Measurements from ENCODE around the gene LDB3.

LDB3 gene

DNA sequence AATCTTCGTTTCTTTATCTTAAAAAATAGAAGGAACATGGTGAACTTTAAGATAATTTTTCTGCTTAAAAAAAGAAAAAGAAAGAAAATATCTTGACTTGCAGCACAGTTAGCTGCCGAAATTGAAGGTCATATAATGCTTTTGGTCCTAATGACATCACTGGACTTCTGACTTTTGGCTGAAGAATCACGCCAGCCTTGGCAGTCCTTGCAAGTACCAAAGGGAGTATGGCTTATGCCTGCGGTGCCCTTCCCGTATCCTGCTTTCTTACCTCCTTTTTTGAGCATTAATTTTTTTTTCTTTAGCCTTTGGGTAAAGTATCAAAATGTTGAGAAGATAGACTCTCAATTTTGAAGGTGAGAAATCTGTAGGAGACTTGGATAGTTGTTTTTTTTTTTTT lies 95.1 kb downstream of the LDB3 start:
- no peak overlapping the region for H3K4me3 ChIP-seq (ENCODE audit: low read length)
- TF ChIP-seq ZNF274 (IDR thresholded peaks at IDR 0.05; ENCODE audit: low read depth, low read length): no peak

DNA sequence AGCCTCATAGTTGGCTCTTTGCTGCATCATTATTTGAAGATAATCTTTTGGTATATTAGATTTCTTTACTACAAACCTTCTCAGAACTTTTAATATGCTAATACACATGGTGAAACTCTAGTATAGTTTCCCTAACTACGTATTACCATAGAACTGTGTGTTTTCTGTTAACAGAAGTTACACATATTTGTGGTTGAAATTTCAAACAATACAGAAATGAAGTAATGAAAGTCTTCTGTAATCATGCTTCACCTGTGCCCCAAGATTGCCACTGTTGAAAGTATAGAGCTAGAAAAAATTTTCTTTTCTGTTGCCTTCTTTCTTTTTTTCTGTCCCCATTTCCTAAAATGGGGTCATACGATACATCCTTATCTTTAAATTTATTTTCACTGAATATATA lies 97.2 kb downstream of the LDB3 start:
- no peak overlapping the region for H3K4me3 ChIP-seq (ENCODE audit: low read length)
- TF ChIP-seq ZNF274 (IDR thresholded peaks at IDR 0.05; ENCODE audit: low read depth, low read length): no peak

DNA sequence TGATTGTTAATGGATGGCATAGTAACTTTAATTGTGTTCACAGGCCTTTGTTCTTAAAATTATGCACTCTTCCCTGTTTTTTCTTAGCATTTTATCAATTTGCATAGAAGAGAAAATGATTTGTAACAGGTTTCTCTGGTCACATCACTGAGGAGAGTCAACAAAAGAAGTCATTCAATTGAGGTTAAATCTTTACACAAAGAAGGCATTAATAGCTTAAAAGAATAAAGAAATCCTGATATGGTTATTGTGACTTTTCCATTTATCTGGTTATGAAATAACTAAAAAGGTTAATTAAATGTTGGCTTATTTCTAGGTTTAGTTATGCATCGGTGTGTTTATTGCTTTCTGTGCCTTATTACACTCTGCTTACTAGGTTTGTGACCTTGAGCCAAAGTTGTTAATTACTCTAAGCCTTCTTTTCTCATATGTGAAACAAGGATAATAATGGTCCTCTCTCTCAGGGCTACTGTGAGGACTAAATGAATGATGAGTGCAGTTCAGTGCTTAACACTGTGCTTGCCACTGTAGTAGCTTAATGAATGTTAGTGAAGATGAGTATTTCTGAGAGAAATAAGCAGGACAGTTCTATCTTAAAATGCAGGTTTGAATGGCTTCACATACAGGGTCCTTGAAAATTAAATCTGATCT lies 100.2 kb downstream of the LDB3 start:
- no peak overlapping the region for H3K4me3 ChIP-seq (ENCODE audit: low read length)
- no peak for TF ChIP-seq ZNF274 (IDR thresholded peaks at IDR 0.05; ENCODE audit: low read depth, low read length)

DNA sequence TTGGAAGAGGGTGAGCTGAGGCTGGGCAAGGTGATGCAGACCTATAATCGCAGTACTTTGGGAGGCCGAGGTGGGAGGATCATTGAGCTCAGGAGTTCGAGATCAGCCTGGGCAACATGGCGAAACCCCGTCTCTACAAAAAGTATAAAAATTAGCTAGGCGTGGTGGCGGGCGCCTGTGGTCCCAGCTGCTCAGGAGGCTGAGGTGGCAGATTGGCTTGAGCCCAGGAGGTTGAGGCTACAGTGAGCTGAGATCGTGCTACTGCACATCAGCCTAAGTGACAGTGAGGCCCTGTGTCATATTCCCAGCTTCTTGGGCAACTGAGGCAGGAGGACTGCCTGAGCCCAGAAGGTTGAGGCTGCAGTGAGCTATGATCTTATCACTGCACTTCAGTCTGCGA lies 101.7 kb downstream of the LDB3 start:
- no peak for TF ChIP-seq ZNF274 (IDR thresholded peaks at IDR 0.05; ENCODE audit: low read depth, low read length)
- H3K4me3 ChIP-seq (ENCODE audit: low read length): no peak overlapping the region

DNA sequence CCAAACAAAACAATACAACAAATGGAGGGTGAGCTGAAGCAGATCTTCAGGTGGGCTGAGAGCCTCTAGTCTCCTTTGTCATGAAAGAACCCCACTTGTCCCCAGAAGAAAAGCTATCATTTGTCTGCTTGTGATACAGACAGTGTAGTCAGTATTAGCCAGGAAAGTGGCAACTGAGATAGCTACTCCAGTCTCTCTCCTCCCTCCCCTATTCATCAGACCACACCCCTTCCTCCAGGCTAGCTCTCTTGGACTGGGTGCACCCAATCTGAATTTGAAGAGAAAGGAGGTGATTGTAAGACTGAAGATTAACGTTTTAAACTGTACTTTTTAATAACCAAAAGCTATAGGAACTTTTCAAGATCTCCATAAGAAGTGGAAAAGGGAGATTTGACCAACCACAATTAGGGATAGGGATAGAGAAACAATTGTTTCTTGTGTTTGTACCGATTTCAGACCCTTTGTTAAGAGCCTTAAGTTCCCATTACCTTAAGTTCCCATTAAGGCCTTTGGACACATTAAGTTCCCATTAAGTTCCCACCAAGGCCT lies 102.2 kb downstream of the LDB3 start:
- H3K4me3 ChIP-seq (ENCODE audit: low read length): no peak overlapping the region
- TF ChIP-seq ZNF274 (IDR thresholded peaks at IDR 0.05; ENCODE audit: low read depth, low read length): no peak

DNA sequence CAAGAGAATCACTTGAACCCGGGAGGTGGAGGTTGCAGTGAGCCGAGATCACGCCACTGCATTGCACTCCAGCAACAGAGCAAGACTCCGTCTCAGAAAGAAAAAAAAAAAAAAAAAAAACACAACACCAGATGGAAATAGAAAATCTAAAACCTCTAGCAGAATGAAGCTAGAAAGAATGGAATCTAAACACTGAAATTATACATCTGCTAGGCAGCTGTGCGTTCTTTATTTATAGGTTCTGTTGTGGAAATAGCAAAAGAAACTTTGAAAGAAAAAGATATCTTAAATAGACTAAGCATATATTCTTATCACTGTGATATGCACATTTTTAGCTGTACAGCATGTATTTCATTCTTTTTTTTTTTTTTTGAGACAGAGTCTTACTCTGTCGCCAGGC lies 105.2 kb downstream of the LDB3 start:
- no peak for TF ChIP-seq ZNF274 (IDR thresholded peaks at IDR 0.05; ENCODE audit: low read depth, low read length)
- no peak overlapping the region for H3K4me3 ChIP-seq (ENCODE audit: low read length)

DNA sequence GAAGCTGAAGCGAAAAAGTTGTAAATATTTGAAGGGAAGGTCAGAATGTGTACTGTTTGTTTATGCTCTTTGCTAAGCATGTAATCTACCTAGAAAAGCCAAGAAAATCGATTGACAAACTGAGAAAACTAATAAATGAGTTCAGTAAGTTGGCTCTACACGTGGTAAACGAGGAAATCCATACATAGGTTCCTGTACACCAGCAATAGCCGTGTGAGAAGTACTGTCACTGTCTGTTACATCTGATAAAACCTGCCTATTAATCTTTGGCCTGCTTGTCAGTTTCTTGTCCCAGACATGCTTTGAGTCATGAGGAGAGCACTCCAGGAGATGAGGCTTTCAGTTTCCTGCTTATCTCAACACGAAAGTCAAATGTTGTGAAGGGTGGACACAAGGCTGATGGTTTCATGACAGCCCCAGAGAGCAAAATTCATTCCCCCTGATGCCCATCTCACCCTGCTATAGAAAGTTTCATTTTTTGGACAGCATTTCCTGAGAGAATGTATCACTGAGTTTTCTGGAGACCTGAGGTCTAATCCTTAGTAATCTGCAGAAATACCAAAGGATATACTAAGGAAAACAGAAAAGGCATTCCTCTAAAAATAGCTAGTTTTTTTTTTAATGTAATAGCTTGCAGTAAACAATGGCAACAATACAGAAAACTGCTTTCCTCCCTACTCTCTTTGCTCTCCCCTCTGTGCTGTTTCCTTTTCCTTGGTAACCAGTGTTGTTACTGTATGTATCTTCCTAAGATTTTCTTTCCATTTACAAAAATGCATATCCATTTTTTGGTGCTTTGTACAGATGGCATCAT lies 107.0 kb downstream of the LDB3 start:
- no peak overlapping the region for H3K4me3 ChIP-seq (ENCODE audit: low read length)
- no peak for TF ChIP-seq ZNF274 (IDR thresholded peaks at IDR 0.05; ENCODE audit: low read depth, low read length)

DNA sequence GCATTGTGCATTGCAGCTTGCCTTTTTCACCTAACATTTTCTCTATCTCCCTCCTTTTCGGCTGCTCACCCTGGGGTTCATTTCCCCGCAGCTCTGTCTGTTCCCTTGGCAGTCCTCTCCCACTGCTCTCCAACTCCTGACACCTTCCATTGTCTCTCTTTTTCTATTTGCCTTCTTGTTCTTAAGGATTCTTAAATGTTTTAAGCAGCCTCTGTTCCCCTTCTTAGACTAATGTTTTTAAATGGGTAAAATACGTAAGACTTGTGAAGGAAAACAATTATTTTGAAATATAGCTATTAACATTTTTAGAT lies 107.5 kb downstream of the LDB3 start:
- TF ChIP-seq ZNF274 (IDR thresholded peaks at IDR 0.05; ENCODE audit: low read depth, low read length): no peak
- no peak overlapping the region for H3K4me3 ChIP-seq (ENCODE audit: low read length)

DNA sequence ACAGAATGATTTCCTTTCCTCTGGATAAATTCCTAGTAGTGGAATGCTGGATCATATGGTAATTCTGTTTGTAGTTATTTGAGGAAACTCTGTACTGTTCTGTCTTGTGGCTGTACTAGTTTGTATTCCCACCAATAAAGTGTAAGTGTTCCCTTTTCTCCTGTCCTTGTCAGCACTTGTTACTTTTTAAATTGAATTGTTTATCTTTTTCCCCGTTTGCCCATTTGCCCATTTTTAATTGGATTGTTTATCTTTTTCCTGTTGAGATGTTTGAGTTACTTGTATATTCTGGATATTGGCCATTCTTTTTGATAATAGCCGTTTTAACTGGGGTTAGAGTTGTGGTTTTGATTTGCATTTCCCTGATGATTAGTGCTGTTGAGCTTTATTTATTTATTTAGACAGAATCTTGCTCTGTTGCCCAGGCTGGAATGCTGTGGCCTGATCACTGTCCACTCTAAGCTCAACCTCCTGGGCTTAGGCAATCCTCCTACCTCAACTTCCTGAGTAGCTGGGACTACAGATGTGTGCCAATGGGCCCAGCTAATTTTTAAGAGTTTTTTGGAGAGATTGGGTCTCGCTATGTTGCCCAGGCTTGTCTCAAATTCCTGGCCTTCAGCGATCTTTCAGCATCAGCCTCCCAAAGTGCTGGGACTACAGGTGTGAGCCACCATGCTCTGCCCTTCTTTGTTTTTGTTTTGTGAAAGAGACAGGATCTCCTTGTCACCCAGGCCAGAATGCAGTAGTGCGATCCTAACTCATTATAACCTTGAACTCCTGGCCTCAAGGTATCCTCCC lies 111.1 kb downstream of the LDB3 start:
- no peak overlapping the region for H3K4me3 ChIP-seq (ENCODE audit: low read length)
- TF ChIP-seq ZNF274 (IDR thresholded peaks at IDR 0.05; ENCODE audit: low read depth, low read length): no peak

DNA sequence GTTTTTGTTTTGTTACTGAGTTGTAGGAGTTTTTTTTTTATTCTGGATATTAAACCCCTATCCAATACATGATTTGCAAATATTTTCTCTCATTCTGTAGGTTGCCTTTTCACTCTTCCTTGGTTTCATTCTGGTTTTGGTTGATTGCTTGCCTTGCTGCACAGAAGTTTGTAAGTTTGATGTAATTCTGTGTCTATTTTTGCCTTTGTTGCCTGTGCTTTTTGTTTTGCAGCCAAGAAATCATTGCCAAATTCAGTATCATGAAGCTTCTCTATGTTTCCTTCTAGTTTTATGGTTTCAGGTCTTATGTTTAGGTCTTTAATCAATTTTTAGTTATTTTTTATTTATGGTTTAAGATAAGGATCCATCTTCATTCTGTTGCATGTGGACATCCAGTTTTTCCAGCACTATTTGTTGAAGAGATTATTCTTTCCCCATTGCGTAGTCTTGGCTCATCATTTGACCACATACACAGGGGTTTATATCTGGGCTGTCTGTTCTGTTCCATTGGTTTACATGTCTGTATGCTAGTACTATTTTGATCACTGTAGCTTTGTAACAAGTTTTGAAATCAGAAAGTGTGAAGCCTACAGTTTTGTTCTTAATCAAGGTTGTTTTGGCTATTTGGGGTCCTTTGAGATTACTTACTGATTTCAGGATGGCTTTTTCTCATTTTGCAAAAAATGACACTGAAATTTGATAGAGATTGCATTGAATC lies 114.5 kb downstream of the LDB3 start:
- H3K4me3 ChIP-seq (ENCODE audit: low read length): no peak overlapping the region
- TF ChIP-seq ZNF274 (IDR thresholded peaks at IDR 0.05; ENCODE audit: low read depth, low read length): no peak

DNA sequence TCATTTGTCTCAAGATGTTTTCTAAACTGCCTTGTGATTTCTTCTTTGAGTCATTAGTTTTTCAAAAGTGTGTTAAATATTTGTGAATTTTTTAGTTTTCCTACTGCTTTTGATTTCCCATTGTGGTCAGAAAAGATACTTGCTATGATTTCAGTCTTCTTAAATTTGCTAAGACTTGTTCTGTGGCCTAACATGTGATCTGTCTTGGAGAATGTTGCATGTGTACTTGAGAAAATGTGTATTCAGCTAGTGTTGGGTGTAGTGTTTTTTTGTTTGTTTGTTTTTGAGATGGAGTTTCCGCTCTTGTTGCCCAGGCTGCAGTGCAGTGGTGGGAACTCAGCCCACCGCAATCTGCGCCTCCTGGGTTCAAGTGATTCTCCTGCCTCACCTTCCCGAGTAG lies 116.7 kb downstream of the LDB3 start:
- H3K4me3 ChIP-seq (ENCODE audit: low read length): no peak overlapping the region
- TF ChIP-seq ZNF274 (IDR thresholded peaks at IDR 0.05; ENCODE audit: low read depth, low read length): no peak
